DND-41 (cell line): Measurements from ENCODE around the gene FBXO8.

Experiments
- ATAC-seq: fragments of 200-7000 bp; cut with Tn5 transposase; 3 replicates; pipeline ENCODE4 v1.9.1; 2021; ENCODE audit warnings: low read depth; ENCODE audit not compliant: insufficient read depth
- DNase-seq: peaks from one replicate; pipeline ENCODE4 v3.0.0-alpha.2; 2020
- H2AFZ ChIP-seq: 2 replicates; pipeline ENCODE4 v1.6.0; 2012; ENCODE audit warnings: low read depth, low read length
- H3K27ac ChIP-seq: 2 replicates; pipeline ENCODE4 v1.5.1; 2012; ENCODE audit warnings: low read length, inconsistent platforms
- H3K27me3 ChIP-seq: fragments of 200-600 bp; sonication (generic); 2 replicates; pipeline ENCODE4 v1.6.0; 2012; ENCODE audit warnings: low read length, mild to moderate bottlenecking, inconsistent platforms; ENCODE audit not compliant: insufficient read depth, poor library complexity
- H3K36me3 ChIP-seq: 2 replicates; pipeline ENCODE4 v1.5.1; 2012; ENCODE audit warnings: low read length, inconsistent platforms; ENCODE audit not compliant: insufficient read depth
- H3K4me1 ChIP-seq: 2 replicates; pipeline ENCODE4 v1.5.1; 2012; ENCODE audit warnings: mild to moderate bottlenecking, low read length; ENCODE audit not compliant: insufficient read depth
- H3K4me2 ChIP-seq: 2 replicates; pipeline ENCODE4 v1.6.0; 2012; ENCODE audit warnings: mild to moderate bottlenecking, moderate library complexity, low read length, inconsistent platforms; ENCODE audit not compliant: insufficient read depth
- H3K4me3 ChIP-seq, 2 experiments: fragments of 200-600 bp in 1 of 2; shearing (Covaris generic) in 1 of 2; 2 replicates each; pipeline ENCODE4 v1.5.1; 2012 to 2016; ENCODE audit warnings: inconsistent platforms in 2 of 2, low read length in 2 of 2, mild to moderate bottlenecking in 2 of 2, low read depth in 1 of 2, moderate library complexity in 1 of 2
- H3K79me2 ChIP-seq: 2 replicates; pipeline ENCODE4 v1.6.0; 2012; ENCODE audit warnings: low read length, inconsistent platforms; ENCODE audit not compliant: insufficient read depth
- H3K9ac ChIP-seq: 2 replicates; pipeline ENCODE4 v1.6.0; 2012; ENCODE audit warnings: low read depth, mild to moderate bottlenecking, inconsistent platforms, low read length, moderate library complexity
- H3K9me3 ChIP-seq: 2 replicates; pipeline ENCODE4 v1.5.1; 2012; ENCODE audit warnings: low read length, moderate library complexity, mild to moderate bottlenecking, inconsistent platforms; ENCODE audit not compliant: insufficient read depth, severe bottlenecking
- H4K20me1 ChIP-seq: 2 replicates; pipeline ENCODE4 v1.6.0; 2012; ENCODE audit warnings: low read length; ENCODE audit not compliant: insufficient read depth
- CTCF ChIP-seq: IDR thresholded peaks from 2 replicates; pipeline ENCODE4 v1.5.1; 2012; ENCODE audit warnings: borderline replicate concordance, low read length, moderate library complexity, mild to moderate bottlenecking; ENCODE audit not compliant: poor library complexity, severe bottlenecking; ENCODE audit errors: extremely low read depth
- EZH2 ChIP-seq: IDR thresholded peaks from 3 replicates; pipeline ENCODE4 v1.6.1; 2012; ENCODE audit warnings: borderline replicate concordance, low read depth, mild to moderate bottlenecking, moderate library complexity, low read length, inconsistent platforms; ENCODE audit not compliant: severe bottlenecking

FBXO8 gene

GRCh38 chr4:174215961-174216680 is 67.3 kb downstream of the FBXO8 start:
- no peaks in the 10 kb centered on the region for H4K20me1 ChIP-seq
- H3K9me3 ChIP-seq: no peaks in the 10 kb centered on the region
- H3K4me3 ChIP-seq: no peak overlapping the region
- no peaks in the 10 kb centered on the region for H3K79me2 ChIP-seq
- H3K4me2 ChIP-seq: no peak overlapping the region
- DNase-seq (no peak), ATAC-seq (no peak)
- H3K9ac ChIP-seq: no peak overlapping the region
- no peaks in the 10 kb centered on the region for H3K36me3 ChIP-seq
- no peak for TF ChIP-seq EZH2
- TF ChIP-seq CTCF: no peak
- H2AFZ ChIP-seq: no peak overlapping the region
- peaks cover 2% of the 10 kb centered on the region for H3K27me3 ChIP-seq
- no peak overlapping the region for H3K27ac ChIP-seq
- H3K4me1 ChIP-seq: no peaks in the 10 kb centered on the region

- Histone ChIP-seq H4K20me1 (no peaks in the 10 kb centered on the region), H3K36me3 (no peaks in the 10 kb centered on the region), H3K4me2 (no peak overlapping the region), H3K27me3 (peaks cover 2% of the 10 kb centered on the region), H3K27ac (no peak overlapping the region), H3K4me1 (no peaks in the 10 kb centered on the region), H3K9ac (no peak overlapping the region), H3K79me2 (no peaks in the 10 kb centered on the region), H3K4me3 (no peak overlapping the region), H3K9me3 (no peaks in the 10 kb centered on the region), H2AFZ (no peak overlapping the region)
- DNase-seq (no peak), ATAC-seq (no peak)
- TF ChIP-seq EZH2 (no peak), CTCF (no peak)
Measured at GRCh38 chr4:174215057-174215456, 68.4 kb downstream of the FBXO8 start.

- H3K9me3 ChIP-seq: no peaks in the 10 kb centered on the region
- H3K36me3 ChIP-seq: no peaks in the 10 kb centered on the region
- H2AFZ ChIP-seq: no peak overlapping the region
- H3K4me2 ChIP-seq: no peak overlapping the region
- no peaks in the 10 kb centered on the region for H4K20me1 ChIP-seq
- H3K4me3 ChIP-seq: no peak overlapping the region
- no peak overlapping the region for H3K27ac ChIP-seq
- no peaks in the 10 kb centered on the region for H3K4me1 ChIP-seq
- no peak for TF ChIP-seq CTCF
- TF ChIP-seq EZH2: no peak
- H3K79me2 ChIP-seq: no peaks in the 10 kb centered on the region
- ATAC-seq (no peak), DNase-seq (no peak)
- no peak overlapping the region for H3K9ac ChIP-seq
- peaks cover 2% of the 10 kb centered on the region for H3K27me3 ChIP-seq
Measured at GRCh38 chr4:174214101-174214878, 69.2 kb downstream of the FBXO8 start.
